ENCODE results near the gene CHRNA1. TPM values are rescaled to one million over a fixed set of nuclear protein-coding genes. Genes with fewer than 3 reads are reported as not detected.

The CHRNA1 gene
- total and polyA plus RNA-seq, 9 of the 15 experiments (the other 6 are each of a cell fraction or from before 2014, with no cell fraction given) = not detected

- Histone ChIP-seq H3K9ac (ENCODE audit: insufficient read depth in 1 of 2, low read depth in 2 of 2, low read length in 2 of 2) (no peak overlapping the region), H4K20me1 (replicated peaks; ENCODE audit: control insufficient read depth, insufficient read depth, low read length) (no peaks in the 10 kb centered on the region), H3K36me3 (ENCODE audit: control insufficient read depth, insufficient read depth, low read length) (no peaks in the 10 kb centered on the region), H3K9me1 (ENCODE audit: control insufficient read depth, insufficient read depth, low read length) (no peaks in the 10 kb centered on the region), H3K9me3 (replicated peaks; ENCODE audit: control insufficient read depth, insufficient read depth, low read depth, low read length) (no peaks in the 10 kb centered on the region), H3K27me3 (ENCODE audit: control insufficient read depth in 2 of 2, insufficient read depth in 2 of 2, low read length in 2 of 2) (peaks cover 5 to 7% of the 10 kb centered on the region in 2 experiments; a peak in 3 of 5 replicates), H2AFZ (ENCODE audit: low read depth, low read length) (no peak overlapping the region), H3K79me2 (ENCODE audit: control insufficient read depth, insufficient read depth, low read length) (no peaks in the 10 kb centered on the region), H3K4me2 (ENCODE audit: insufficient read depth, low read length) (no peak overlapping the region), H3K27ac (ENCODE audit: extremely low read depth, low read depth, low read length) (no peak overlapping the region), H3K4me3 (no peak overlapping the region), H3K4me1 (replicated peaks in 1 of 2; ENCODE audit: control insufficient read depth in 2 of 2, insufficient read depth in 2 of 2, low read length in 2 of 2) (no peaks in the 10 kb centered on the region)
- ChIA-PET CTCF (ENCODE audit: low intra/inter-chr PET ratio) (no interaction called here), POLR2A (interaction anchor here (0.6 to 1.5 kb wide), 3 partner anchors 16 to 17 kb away, joined by 3 read pairs; no protein-coding TSS in a partner anchor)
- no peak for DNase-seq (ENCODE audit: extremely low read depth in 1 of 4, low spot score in 3 of 4)
- ATAC-seq = no peak
- BruUV-seq (replicated peaks) = no TSS peak
- WGBS (ENCODE audit: insufficient coverage, low coverage, missing lambda C conversion rate) = 5% methylated on average over 1 of the region's 1 CpG
- in situ Hi-C loops (cut with MboI) = no loop called here
- intact Hi-C loops (cut with micrococcal nuclease) = no loop called here
- no peak for FAIRE-seq
- TF ChIP-seq TGIF2 (CRISPR knock-in tag; IDR thresholded peaks at IDR 0.05) (no peak), UBTF (IDR thresholded peaks at IDR 0.05; ENCODE audit: borderline replicate concordance in 1 of 2, low read depth in 2 of 2, low read length in 2 of 2) (no peak), PHB (CRISPR knock-in tag; IDR thresholded peaks at IDR 0.05) (no peak), ZNF830 (CRISPR knock-in tag; IDR thresholded peaks at IDR 0.05) (no peak), PPARD (CRISPR knock-in tag; IDR thresholded peaks at IDR 0.05) (no peak), YBX1 (IDR thresholded peaks at IDR 0.05) (no peak), MGA (IDR thresholded peaks at IDR 0.05) (no peak)
- TF ChIP-seq, protein P1, sequence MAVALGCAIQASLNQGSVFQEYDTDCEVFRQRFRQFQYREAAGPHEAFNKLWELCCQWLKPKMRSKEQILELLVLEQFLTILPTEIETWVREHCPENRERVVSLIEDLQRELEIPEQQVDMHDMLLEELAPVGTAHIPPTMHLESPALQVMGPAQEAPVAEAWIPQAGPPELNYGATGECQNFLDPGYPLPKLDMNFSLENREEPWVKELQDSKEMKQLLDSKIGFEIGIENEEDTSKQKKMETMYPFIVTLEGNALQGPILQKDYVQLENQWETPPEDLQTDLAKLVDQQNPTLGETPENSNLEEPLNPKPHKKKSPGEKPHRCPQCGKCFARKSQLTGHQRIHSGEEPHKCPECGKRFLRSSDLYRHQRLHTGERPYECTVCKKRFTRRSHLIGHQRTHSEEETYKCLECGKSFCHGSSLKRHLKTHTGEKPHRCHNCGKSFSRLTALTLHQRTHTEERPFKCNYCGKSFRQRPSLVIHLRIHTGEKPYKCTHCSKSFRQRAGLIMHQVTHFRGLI (CRISPR knock-in tag; IDR thresholded peaks at IDR 0.05) = no peak
These were observed 41.5 kb upstream of the CHRNA1 start for GRCh38 chr2:174805803-174806202.

Data from K562 (cell line).